KOPT-K1 (cell line): ENCODE results near the gene LRCH4.

ENCODE experiments used
- H3K27ac ChIP-seq: fragments of 200-600 bp; sonication (generic); 2 replicates; pipeline ENCODE4 v1.5.1; 2016; ENCODE audit warnings: antibody characterized with exemption, mild to moderate bottlenecking, low read depth, low read length; ENCODE audit not compliant: poor library complexity, severe bottlenecking
- H3K36me3 ChIP-seq: fragments of 200-600 bp; sonication (generic); 2 replicates; pipeline ENCODE4 v1.5.1; 2017; ENCODE audit warnings: antibody characterized with exemption, mild to moderate bottlenecking, low read length, moderate library complexity; ENCODE audit not compliant: insufficient read depth
- H3K9me3 ChIP-seq: fragments of 200-600 bp; sonication (generic); 2 replicates; pipeline ENCODE4 v1.5.1; 2017; ENCODE audit warnings: antibody characterized with exemption, low read length, mild to moderate bottlenecking; ENCODE audit not compliant: insufficient read depth, poor library complexity, severe bottlenecking

LRCH4 gene

GRCh38 chr7:100578246-100579183 is 7.4 kb downstream of the LRCH4 start:
- Histone ChIP-seq H3K36me3 (peaks cover 90% of the 10 kb centered on the region), H3K9me3 (no peaks in the 10 kb centered on the region), H3K27ac (no peak overlapping the region)

DNA sequence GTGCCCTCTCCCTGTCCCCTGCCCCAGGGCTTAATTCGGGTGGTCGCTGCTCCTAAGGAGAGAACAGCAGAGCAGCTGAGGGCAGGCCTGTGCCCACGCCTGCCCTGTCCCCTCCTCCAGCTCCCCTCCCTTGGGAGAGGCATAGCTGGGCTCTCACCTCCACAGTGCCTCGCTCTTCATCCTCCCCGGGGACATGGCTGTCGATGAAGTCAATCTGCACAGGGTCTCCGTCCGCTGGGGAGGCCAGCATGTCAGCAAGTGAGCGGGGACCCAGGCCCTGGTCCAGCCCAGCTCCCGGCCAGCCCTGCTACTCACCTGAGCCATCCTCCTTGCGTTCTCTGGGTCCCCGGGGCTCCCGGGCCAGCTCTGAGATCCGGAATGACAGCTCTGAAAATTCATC is 8.4 kb downstream of the LRCH4 start:
- Histone ChIP-seq H3K36me3 (peaks cover 94% of the 10 kb centered on the region), H3K27ac (no peak overlapping the region), H3K9me3 (no peaks in the 10 kb centered on the region)

DNA sequence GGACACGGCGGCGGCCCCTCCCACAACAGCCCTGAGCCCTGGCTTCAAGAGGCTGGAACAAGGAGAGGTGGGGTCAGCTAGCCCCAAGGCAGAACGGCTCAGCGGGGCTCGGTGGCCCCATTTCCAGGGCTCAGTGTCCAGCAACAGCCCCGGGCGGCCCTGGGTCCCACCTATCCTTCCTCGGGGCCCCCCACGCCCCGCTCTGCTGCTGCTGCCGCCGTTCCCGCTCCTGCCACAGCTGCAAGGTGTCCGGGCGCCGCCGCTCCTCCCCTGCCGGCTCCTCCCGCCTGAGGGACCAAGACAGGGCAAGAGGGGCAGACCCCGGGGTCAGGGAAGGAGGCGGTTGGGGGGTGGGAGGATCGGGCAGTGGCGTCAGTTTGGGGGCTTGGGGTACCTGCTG is 8.8 kb downstream of the LRCH4 start:
- Histone ChIP-seq H3K27ac (no peak overlapping the region), H3K9me3 (no peaks in the 10 kb centered on the region), H3K36me3 (peaks cover 93% of the 10 kb centered on the region)

DNA sequence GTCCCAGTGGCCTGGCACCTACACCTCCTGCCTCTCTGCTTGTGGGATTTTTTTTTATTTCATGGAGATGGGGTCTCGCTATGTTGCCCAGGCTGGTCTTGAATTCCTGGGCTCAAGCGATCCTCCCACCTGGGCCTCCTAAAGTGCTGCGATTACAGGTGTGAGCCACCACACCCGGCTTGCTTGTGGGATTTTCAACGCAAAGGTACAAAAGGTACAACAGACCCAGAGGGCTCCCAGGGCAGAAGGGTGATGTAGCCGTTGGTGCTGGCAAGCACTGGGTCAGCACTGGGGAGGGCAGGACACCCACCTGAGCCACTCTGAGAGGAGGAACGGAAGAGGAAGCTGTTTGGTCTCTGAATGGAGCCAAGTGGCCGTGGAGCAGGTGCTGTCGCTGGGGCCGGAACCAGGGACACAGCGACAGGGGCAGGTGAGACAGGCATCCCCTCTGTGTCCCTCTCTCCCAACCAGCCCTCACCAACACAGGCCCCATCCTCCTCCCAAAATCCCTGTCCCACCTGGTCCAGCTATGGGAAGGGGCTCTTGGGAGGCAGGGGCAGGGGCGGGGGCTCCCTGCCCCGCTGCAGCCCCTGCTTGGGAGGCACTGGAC is 9.4 kb downstream of the LRCH4 start:
- peaks cover 93% of the 10 kb centered on the region for H3K36me3 ChIP-seq
- no peak overlapping the region for H3K27ac ChIP-seq
- H3K9me3 ChIP-seq: no peaks in the 10 kb centered on the region

- Histone ChIP-seq H3K36me3 (peaks cover 87% of the 10 kb centered on the region), H3K9me3 (no peaks in the 10 kb centered on the region), H3K27ac (no peak overlapping the region)
These were observed 10.1 kb downstream of the LRCH4 start for GRCh38 chr7:100575746-100576383.

DNA sequence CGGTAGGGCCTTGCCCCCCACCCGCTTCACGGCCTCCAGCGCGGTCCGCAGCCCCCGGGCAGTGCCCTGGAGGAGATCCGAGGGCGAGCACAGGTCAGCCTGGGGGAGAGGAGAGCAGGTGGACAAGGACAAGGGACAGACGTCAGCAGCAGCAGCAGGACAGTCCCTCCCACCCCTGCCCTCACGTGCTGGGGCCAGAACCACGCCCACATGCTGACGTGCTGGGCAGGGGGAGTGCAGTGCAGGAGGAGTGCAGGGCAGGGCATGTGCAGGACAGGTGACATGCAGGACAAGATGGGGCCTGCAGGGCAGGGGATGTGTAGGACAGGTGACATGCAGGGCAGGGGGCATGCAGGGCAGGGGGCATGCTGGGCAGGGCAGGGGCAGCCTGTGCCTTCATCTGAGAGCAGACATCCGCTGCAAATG is 10.7 kb downstream of the LRCH4 start:
- Histone ChIP-seq H3K27ac (no peak overlapping the region), H3K36me3 (peaks cover 80% of the 10 kb centered on the region)

GRCh38 chr7:100574362-100575205 is 11.3 kb downstream of the LRCH4 start:
- Histone ChIP-seq H3K9me3 (no peaks in the 10 kb centered on the region), H3K27ac (no peak overlapping the region), H3K36me3 (peaks cover 74% of the 10 kb centered on the region)

More for the DNA sequence above, 10.7 kb downstream of the LRCH4 start:
- no peaks in the 10 kb centered on the region for H3K9me3 ChIP-seq

GRCh38 chr7:100573691-100574361 is 12.1 kb downstream of the LRCH4 start, which contains the start of gene SAP25:
Gene SAP25 (minus strand): TSS chr7:100573900. CDS start chr7:100573742, 158 bp downstream.
- H3K9me3 ChIP-seq: no peaks in the 10 kb centered on the region
- H3K36me3 ChIP-seq: peaks cover 66% of the 10 kb centered on the region
- no peak within 1 kb of the TSS for H3K27ac ChIP-seq

DNA sequence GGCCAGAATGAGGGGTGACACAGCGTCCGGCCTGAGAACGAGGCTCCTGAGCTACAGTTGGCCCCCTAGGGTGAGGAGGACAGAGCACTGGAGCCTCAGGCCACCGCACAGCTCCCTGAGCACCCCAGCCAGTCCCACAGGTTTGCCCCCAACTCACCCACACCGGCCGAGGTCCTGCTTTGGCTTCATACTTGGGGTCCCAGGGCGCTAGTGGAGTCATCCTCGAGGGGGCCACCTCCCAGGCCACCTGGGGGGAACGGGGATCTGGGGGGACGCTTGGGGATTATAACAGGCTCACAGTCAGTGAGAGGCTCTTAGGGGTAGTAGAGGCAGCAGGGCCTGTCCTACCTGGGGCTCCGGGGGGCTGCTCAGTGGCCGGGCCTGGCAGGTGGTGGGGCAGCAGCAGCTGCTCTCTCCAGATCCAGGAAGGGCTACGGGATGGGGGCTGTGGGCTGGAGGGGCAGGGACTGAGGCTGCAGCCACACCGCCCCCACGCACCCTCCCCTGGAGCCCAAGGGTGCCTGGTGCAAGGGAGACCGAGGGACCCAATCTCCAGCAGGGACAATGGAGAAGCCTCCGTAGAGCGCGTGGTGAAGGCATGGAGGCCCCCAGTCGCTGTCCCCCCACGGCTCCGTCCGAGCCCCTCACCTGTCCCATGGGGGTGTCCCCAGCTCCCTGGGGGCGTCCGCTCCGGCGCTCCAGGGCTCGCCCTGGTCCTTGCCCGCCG is 12.8 kb downstream of the LRCH4 start:
- Histone ChIP-seq H3K27ac (no peak overlapping the region), H3K9me3 (no peaks in the 10 kb centered on the region), H3K36me3 (peaks cover 59% of the 10 kb centered on the region)

GRCh38 chr7:100572281-100572948 is 13.5 kb downstream of the LRCH4 start:
- Histone ChIP-seq H3K27ac (no peak overlapping the region), H3K9me3 (no peaks in the 10 kb centered on the region), H3K36me3 (peaks cover 52% of the 10 kb centered on the region)

DNA sequence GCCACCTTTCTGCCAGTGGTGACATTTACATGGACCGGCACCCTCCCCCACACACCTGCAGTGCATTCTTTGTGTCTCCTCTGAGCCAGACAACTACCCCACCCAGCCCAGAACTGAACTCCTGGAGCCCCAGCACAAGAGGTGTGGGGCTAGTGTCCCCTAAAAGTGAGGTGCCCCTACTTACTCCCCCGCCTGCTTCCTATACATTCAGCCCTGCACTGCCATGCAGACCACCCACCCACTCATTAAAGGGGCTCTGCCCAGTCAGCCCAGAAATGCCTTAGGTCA is 14.2 kb downstream of the LRCH4 start:
- no peak overlapping the region for H3K27ac ChIP-seq
- no peaks in the 10 kb centered on the region for H3K9me3 ChIP-seq
- H3K36me3 ChIP-seq: peaks cover 46% of the 10 kb centered on the region

- no peaks in the 10 kb centered on the region for H3K9me3 ChIP-seq
- peaks cover 40% of the 10 kb centered on the region for H3K36me3 ChIP-seq
- H3K27ac ChIP-seq: no peak overlapping the region
These were observed 14.7 kb downstream of the LRCH4 start for GRCh38 chr7:100570954-100571828.
